Measurements from ENCODE around the gene KAT6B.

DNA sequence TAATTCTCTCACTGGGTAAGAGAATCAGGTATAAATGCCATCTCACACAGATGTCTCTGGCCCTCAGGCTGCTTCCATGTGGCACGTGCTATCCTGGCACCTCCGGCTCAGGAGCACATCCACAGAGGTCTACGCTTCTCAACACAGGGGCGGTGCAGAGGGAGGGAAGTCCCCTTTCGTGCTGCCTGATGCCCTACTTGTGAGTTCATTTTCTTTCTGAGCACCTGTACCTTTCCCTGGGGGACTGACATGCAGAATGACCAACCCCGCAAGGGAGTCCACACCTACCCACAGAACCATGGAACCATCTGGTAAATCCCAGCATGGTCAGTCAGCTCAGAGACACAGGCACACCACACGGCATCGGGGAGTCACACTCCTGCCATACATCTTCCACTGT is 186.1 kb downstream of the KAT6B start:
- TF ChIP-seq, protein P1, sequence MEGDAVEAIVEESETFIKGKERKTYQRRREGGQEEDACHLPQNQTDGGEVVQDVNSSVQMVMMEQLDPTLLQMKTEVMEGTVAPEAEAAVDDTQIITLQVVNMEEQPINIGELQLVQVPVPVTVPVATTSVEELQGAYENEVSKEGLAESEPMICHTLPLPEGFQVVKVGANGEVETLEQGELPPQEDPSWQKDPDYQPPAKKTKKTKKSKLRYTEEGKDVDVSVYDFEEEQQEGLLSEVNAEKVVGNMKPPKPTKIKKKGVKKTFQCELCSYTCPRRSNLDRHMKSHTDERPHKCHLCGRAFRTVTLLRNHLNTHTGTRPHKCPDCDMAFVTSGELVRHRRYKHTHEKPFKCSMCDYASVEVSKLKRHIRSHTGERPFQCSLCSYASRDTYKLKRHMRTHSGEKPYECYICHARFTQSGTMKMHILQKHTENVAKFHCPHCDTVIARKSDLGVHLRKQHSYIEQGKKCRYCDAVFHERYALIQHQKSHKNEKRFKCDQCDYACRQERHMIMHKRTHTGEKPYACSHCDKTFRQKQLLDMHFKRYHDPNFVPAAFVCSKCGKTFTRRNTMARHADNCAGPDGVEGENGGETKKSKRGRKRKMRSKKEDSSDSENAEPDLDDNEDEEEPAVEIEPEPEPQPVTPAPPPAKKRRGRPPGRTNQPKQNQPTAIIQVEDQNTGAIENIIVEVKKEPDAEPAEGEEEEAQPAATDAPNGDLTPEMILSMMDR (tag by site-specific recombination; IDR thresholded peaks at IDR 0.05): no peak
- TF ChIP-seq, protein P2, sequence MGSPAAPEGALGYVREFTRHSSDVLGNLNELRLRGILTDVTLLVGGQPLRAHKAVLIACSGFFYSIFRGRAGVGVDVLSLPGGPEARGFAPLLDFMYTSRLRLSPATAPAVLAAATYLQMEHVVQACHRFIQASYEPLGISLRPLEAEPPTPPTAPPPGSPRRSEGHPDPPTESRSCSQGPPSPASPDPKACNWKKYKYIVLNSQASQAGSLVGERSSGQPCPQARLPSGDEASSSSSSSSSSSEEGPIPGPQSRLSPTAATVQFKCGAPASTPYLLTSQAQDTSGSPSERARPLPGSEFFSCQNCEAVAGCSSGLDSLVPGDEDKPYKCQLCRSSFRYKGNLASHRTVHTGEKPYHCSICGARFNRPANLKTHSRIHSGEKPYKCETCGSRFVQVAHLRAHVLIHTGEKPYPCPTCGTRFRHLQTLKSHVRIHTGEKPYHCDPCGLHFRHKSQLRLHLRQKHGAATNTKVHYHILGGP (tag by site-specific recombination; IDR thresholded peaks at IDR 0.05): no peak
- TF ChIP-seq ZNF132 (tag by site-specific recombination; IDR thresholded peaks at IDR 0.05; ENCODE audit: borderline replicate concordance) (no peak), SP2 (tag by site-specific recombination; IDR thresholded peaks at IDR 0.05) (no peak), ZFP3 (tag by site-specific recombination; IDR thresholded peaks at IDR 0.05; ENCODE audit: low read depth) (no peak), ZBTB1 (tag by site-specific recombination; IDR thresholded peaks at IDR 0.05) (no peak), KLF1 (tag by site-specific recombination; IDR thresholded peaks at IDR 0.05) (no peak), YY1 (tag by site-specific recombination; IDR thresholded peaks at IDR 0.05) (no peak)
- TF ChIP-seq, protein P3, sequence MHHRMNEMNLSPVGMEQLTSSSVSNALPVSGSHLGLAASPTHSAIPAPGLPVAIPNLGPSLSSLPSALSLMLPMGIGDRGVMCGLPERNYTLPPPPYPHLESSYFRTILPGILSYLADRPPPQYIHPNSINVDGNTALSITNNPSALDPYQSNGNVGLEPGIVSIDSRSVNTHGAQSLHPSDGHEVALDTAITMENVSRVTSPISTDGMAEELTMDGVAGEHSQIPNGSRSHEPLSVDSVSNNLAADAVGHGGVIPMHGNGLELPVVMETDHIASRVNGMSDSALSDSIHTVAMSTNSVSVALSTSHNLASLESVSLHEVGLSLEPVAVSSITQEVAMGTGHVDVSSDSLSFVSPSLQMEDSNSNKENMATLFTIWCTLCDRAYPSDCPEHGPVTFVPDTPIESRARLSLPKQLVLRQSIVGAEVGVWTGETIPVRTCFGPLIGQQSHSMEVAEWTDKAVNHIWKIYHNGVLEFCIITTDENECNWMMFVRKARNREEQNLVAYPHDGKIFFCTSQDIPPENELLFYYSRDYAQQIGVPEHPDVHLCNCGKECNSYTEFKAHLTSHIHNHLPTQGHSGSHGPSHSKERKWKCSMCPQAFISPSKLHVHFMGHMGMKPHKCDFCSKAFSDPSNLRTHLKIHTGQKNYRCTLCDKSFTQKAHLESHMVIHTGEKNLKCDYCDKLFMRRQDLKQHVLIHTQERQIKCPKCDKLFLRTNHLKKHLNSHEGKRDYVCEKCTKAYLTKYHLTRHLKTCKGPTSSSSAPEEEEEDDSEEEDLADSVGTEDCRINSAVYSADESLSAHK (tag by site-specific recombination; IDR thresholded peaks at IDR 0.05): no peak

Data from HEK293 (cell line).